Cardiac fibroblast (primary cell): Measurements from ENCODE around the gene SGIP1.

Source experiments
- DNase-seq, 2 donors: peaks; one replicate each; pipeline versions ENCODE4 v3.0.0 to v3.0.0-alpha.2; 2010; ENCODE audit warnings: low read depth in 2 of 2
- H3K4me3 ChIP-seq, 2 donors: replicated peaks in 1 of 2; 1 replicate in 1 of 2; 2 replicates in 1 of 2; pipeline ENCODE4 v1.5.1; 2011; ENCODE audit warnings: low read depth in 2 of 2, low read length in 2 of 2, mild to moderate bottlenecking in 2 of 2, moderate library complexity in 1 of 2
- CTCF ChIP-seq: IDR thresholded peaks from one replicate; pipeline ENCODE4 v1.5.1; 2011; ENCODE audit warnings: low read depth, mild to moderate bottlenecking, low read length, inconsistent platforms

SGIP1 gene

GRCh38 chr1:66606362-66607065 is 72.6 kb downstream of the SGIP1 start:
- H3K4me3 ChIP-seq: no peak overlapping the region
- DNase-seq: no peak
- no peak for TF ChIP-seq CTCF

GRCh38 chr1:66607458-66607857 is 73.5 kb downstream of the SGIP1 start:
- DNase-seq: no peak
- no peak overlapping the region for H3K4me3 ChIP-seq
- peak; percentile 4 for TF ChIP-seq CTCF

GRCh38 chr1:66613187-66613586 is 79.2 kb downstream of the SGIP1 start:
- no peak for TF ChIP-seq CTCF
- peak; percentile 5 to 73 for DNase-seq
- H3K4me3 ChIP-seq: no peak overlapping the region

- DNase-seq: no peak
- TF ChIP-seq CTCF: no peak
- H3K4me3 ChIP-seq: no peak overlapping the region
Observed at GRCh38 chr1:66617362-66618184, 83.6 kb downstream of the SGIP1 start.

- peak in 1 of 2 donors; percentile 38 for DNase-seq
- no peak overlapping the region for H3K4me3 ChIP-seq
- no peak for TF ChIP-seq CTCF
Observed at GRCh38 chr1:66618390-66618789, 84.4 kb downstream of the SGIP1 start.

- DNase-seq: peak; percentile 52 to 84
- no peak for TF ChIP-seq CTCF
- H3K4me3 ChIP-seq: no peak overlapping the region
Observed at GRCh38 chr1:66623812-66624211, 89.9 kb downstream of the SGIP1 start.
